Upper lobe of left lung (tissue), 4 donors: Measurements from ENCODE around the gene OPCML.

Experiments
- EP300 ChIP-seq, 4 donors: sonication (generic); formaldehyde crosslinking; IDR thresholded peaks; one replicate each; pipeline ENCODE4 v1.5.1; 2017; ENCODE audit warnings: antibody characterized with exemption in 4 of 4, control low read depth in 2 of 4
- POLR2A ChIP-seq, 4 donors: fragments of 450-650 bp; IDR thresholded peaks; one replicate each; pipeline ENCODE4 v1.5.1; 2016 to 2017; ENCODE audit warnings: antibody characterized with exemption in 4 of 4, mild to moderate bottlenecking in 2 of 4
- POLR2AphosphoS5 ChIP-seq, 2 donors: sonication (generic); formaldehyde crosslinking; IDR thresholded peaks; one replicate each; pipeline ENCODE4 v1.5.1; 2017; ENCODE audit warnings: antibody characterized with exemption in 2 of 2
- TF ChIP-seq, protein P1 (sequence below), 6 experiments: fragments of 450-650 bp in 4 of 6; fragments of 200-600 bp in 2 of 6; sonication (generic) in 2 of 6; IDR thresholded peaks; one replicate each; pipeline ENCODE4 v1.5.1; 2016 to 2019; ENCODE audit warnings: antibody characterized with exemption in 6 of 6

DNA sequence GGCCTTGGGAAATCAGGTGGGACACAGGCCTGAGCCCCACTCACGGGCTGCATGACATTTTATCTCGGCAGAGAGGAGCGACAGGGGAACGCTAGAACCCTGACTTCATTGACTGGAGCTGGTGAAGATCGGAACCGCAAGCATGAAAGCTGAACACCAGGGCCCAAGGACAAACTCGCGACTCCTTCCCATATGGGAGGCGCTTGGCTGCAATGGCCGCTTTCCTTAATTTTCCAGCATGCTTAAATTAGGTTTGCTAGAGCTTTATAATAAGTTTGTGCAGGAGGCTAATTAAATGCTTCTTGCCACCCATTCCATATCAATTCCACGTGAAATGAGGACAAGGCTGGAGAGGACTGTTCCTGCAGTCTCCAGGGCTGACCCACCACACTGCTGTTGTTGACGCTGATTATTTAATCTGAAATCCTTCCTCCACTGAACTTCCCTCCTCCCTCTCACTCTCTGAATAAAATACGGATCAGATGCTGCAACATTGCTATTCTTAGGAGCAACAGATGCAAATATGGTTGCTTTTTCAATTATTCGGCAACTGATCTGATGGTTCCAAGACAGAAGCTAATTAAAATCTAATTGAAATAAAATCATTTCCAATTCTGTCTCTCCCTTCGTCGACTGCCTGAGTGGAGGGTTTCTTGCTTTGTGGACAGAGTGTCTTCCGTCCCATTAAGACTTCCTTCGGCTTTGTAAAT lies 692.9 kb downstream of the OPCML start:
- TF ChIP-seq, protein P1, sequence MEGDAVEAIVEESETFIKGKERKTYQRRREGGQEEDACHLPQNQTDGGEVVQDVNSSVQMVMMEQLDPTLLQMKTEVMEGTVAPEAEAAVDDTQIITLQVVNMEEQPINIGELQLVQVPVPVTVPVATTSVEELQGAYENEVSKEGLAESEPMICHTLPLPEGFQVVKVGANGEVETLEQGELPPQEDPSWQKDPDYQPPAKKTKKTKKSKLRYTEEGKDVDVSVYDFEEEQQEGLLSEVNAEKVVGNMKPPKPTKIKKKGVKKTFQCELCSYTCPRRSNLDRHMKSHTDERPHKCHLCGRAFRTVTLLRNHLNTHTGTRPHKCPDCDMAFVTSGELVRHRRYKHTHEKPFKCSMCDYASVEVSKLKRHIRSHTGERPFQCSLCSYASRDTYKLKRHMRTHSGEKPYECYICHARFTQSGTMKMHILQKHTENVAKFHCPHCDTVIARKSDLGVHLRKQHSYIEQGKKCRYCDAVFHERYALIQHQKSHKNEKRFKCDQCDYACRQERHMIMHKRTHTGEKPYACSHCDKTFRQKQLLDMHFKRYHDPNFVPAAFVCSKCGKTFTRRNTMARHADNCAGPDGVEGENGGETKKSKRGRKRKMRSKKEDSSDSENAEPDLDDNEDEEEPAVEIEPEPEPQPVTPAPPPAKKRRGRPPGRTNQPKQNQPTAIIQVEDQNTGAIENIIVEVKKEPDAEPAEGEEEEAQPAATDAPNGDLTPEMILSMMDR (IDR thresholded peaks at IDR 0.05) = no peak
- no peak for TF ChIP-seq POLR2A (IDR thresholded peaks at IDR 0.05)
- no peak for TF ChIP-seq POLR2AphosphoS5 (IDR thresholded peaks at IDR 0.05)
- TF ChIP-seq EP300 (IDR thresholded peaks at IDR 0.05) = no peak
